Naive B cell (primary cell): ENCODE results near the gene CAMTA1. TPM values are rescaled to one million over a fixed set of nuclear protein-coding genes. Genes with fewer than 3 reads are reported as not detected.
"Not testable (repeated sequence)": the region's sequence is repeated elsewhere in the genome, so short reads cannot be mapped to it uniquely, and the experiment has no call there.

Experiments used
- ATAC-seq, 2 donors: fragments of 150-1000 bp; cut with Tn5 transposase; 2 replicates each; pipeline ENCODE4 v1.10.0; 2021; ENCODE audit warnings: low read depth in 2 of 2, mild to moderate bottlenecking in 2 of 2, moderate library complexity in 2 of 2
- DNase-seq: peaks from one replicate; pipeline ENCODE4 v3.0.0; 2022
- H3K27ac Mint-ChIP-seq, 6 donors: one replicate each; pipeline ENCODE4 v1.8.0; 2020 to 2022; ENCODE audit warnings: mild to moderate bottlenecking in 6 of 6, mixed read lengths in 6 of 6, moderate library complexity in 5 of 6, inconsistent platforms in 2 of 6
- H3K27me3 Mint-ChIP-seq, 3 donors: one replicate each; pipeline ENCODE4 v1.8.0; 2021 to 2022; ENCODE audit warnings: mixed read lengths in 3 of 3, mild to moderate bottlenecking in 1 of 3
- H3K36me3 Mint-ChIP-seq, 2 donors: one replicate each; pipeline ENCODE4 v1.8.0; 2020 to 2022; ENCODE audit warnings: mixed read lengths in 2 of 2, inconsistent platforms in 1 of 2, mild to moderate bottlenecking in 1 of 2
- H3K4me1 Mint-ChIP-seq, 3 donors: one replicate each; pipeline ENCODE4 v1.8.0; 2020 to 2022; ENCODE audit warnings: mixed read lengths in 3 of 3, inconsistent platforms in 1 of 3, mild to moderate bottlenecking in 1 of 3, moderate library complexity in 1 of 3
- H3K4me3 Mint-ChIP-seq, 8 donors: one replicate each; pipeline ENCODE4 v1.8.0; 2020 to 2022; ENCODE audit warnings: mild to moderate bottlenecking in 8 of 8, mixed read lengths in 8 of 8, moderate library complexity in 8 of 8, inconsistent platforms in 2 of 8
- H3K9me3 Mint-ChIP-seq, 7 donors: one replicate each; pipeline ENCODE4 v1.8.0; 2020 to 2022; ENCODE audit warnings: mixed read lengths in 7 of 7, mild to moderate bottlenecking in 5 of 7, inconsistent platforms in 2 of 7, moderate library complexity in 1 of 7
- polyA plus RNA-seq, 6 donors: library from polyadenylated mRNA; unstranded; fragments of 300-500 nt; fragmentation: Illumina TruSeq; gene quantifications; one replicate each; pipeline ENCODE4 v1.2.3, GENCODE V29; 2021; ENCODE audit warnings: low read depth in 6 of 6

CAMTA1 gene
- polyA plus RNA-seq, 6 donors from 2014 or later = 75.4 to 140 (median 88.8) TPM

DNA sequence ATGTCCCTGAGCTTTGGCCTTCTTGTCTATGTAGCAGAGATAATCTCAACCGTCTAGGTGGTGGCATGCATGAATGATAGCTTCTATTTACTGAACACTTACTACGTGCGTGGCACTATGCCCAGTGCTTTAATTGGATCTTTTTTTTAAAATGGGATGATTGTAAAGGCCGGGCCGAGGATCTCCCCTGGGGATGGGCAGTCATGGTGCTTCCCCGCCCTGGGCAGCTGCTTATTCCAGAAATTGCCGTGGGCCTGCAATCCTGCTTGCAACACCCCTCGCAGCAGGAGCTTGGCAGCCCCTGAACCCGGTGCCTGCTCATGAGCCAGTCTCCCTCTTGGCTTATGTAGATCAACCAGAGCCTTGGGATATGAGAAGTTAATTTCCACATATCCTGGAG, 360.7 kb downstream of the CAMTA1 start:
- H3K36me3 Mint-ChIP-seq = no peaks in the 10 kb centered on the region
- DNase-seq (no peak), ATAC-seq (no peak)
- no peak overlapping the region for H3K27ac Mint-ChIP-seq
- no peak overlapping the region for H3K4me3 Mint-ChIP-seq
- no peaks in the 10 kb centered on the region for H3K9me3 Mint-ChIP-seq
- H3K27me3 Mint-ChIP-seq = peaks cover 0 to 6% (median 4%) of the 10 kb centered on the region in 3 donors
- H3K4me1 Mint-ChIP-seq = no peaks in the 10 kb centered on the region

GRCh38 chr1:7146710-7147109, 361.5 kb downstream of the CAMTA1 start:
- H3K9me3 Mint-ChIP-seq = no peaks in the 10 kb centered on the region
- no peaks in the 10 kb centered on the region for H3K36me3 Mint-ChIP-seq

GRCh38 chr1:7147581-7148282, 362.5 kb downstream of the CAMTA1 start:
- DNase-seq, H3K27me3 Mint-ChIP-seq, H3K27ac Mint-ChIP-seq, H3K4me3 Mint-ChIP-seq, H3K4me1 Mint-ChIP-seq, ATAC-seq, H3K9me3 Mint-ChIP-seq, H3K36me3 Mint-ChIP-seq: not testable (repeated sequence)

More at GRCh38 chr1:7146710-7147109, 361.5 kb downstream of the CAMTA1 start:
- ATAC-seq (no peak), DNase-seq (no peak)
- Mint-ChIP-seq H3K4me3 (no peak overlapping the region), H3K27ac (no peak overlapping the region), H3K4me1 (no peaks in the 10 kb centered on the region), H3K27me3 (peaks cover 0 to 6% (median 4%) of the 10 kb centered on the region in 3 donors)

DNA sequence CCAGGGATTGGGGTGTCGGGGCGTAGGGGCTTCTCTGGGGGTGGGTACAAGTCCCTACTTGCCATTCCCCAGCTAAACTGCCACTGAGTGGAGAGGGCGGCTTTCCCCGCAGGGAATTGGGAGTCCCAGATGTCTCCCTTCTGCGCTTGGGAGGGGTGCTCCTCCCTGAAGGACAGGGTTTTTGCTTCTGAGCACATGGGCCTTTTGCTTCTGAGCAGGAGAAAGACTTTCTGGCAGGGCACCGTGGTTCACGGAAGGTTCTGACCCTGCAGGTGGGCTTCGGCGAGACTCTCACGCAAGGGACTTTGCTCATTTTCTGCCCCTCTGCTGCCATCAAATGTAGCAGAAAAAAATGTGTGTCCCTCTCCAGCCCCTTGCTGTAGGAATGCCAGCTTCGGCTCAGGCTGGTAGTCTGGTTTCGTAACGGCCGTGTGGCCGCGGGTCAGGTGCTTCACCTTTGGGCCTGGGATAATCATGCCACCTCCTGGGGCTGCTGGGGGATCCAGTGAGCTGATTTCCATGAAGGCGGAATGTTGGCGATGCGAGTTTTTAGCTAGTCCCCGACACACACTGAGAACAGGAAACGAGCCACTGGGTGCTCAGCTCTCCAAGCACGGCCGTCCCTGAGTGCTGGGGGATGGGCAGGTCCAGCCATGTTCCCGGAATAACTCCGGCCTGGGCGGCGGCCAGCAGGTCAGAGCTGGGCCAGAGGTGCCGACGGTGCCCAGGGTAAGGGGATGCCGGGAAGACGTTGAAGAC, 364.0 kb downstream of the CAMTA1 start:
- Mint-ChIP-seq H3K36me3 (no peaks in the 10 kb centered on the region), H3K4me3 (no peak overlapping the region), H3K4me1 (no peaks in the 10 kb centered on the region), H3K27me3 (peaks cover 0 to 4% (median under 1%) of the 10 kb centered on the region in 3 donors), H3K27ac (no peak overlapping the region), H3K9me3 (no peaks in the 10 kb centered on the region)
- ATAC-seq = no peak
- no peak for DNase-seq

DNA sequence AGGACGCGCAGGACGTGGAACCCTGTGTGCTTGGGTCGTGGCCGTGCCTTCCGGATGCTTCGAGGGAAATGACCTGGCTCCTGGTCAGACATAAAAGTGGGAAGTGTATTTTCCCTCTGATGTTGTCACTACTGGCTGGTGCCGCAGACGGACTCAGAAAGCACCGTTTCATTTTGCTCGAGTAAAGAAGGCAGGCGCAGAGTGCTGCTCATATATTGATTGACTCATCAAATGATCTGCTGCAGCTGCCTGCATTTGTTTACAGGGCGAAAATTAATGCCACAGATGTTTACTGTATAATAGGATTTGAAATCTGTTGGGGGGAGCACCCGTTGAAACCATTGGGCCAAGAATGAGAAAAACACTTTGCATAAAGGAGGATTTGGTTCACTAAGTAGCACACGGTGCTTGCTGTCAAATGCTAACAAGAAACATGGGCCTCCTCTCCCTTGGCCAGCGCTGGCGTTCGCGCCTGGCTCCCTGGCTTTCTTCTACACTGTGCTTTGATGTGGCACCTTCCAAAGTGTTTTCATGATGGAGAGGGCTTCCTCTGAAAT, 365.5 kb downstream of the CAMTA1 start:
- H3K4me3 Mint-ChIP-seq = no peak overlapping the region
- H3K27me3 Mint-ChIP-seq = peaks cover 0 to 9% (median 4%) of the 10 kb centered on the region in 3 donors
- H3K9me3 Mint-ChIP-seq = no peaks in the 10 kb centered on the region
- H3K4me1 Mint-ChIP-seq = no peaks in the 10 kb centered on the region
- DNase-seq = no peak
- ATAC-seq = no peak
- no peaks in the 10 kb centered on the region for H3K36me3 Mint-ChIP-seq
- H3K27ac Mint-ChIP-seq = no peak overlapping the region

DNA sequence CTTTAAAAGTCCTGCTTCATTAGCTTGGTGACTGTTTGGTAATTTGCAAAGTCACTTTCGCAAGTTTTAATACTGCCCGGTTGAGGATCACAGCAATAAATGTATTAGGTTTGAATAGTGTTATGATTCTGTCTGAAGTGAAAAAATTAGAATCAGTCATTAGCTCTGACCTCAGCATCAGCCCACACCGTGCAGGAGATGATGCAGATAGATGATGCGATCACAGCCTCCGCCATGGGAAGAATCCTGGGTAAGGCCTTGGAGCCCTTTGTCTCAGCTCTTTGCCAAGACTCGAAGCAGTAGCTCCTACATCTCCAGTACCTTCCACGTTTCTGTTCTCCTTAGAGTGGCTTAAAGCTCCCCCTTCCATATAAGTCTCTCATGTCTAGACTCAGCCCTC, 366.7 kb downstream of the CAMTA1 start:
- no peak overlapping the region for H3K27ac Mint-ChIP-seq
- DNase-seq (no peak), ATAC-seq (no peak)
- no peaks in the 10 kb centered on the region for H3K36me3 Mint-ChIP-seq
- no peak overlapping the region for H3K4me3 Mint-ChIP-seq
- no peaks in the 10 kb centered on the region for H3K4me1 Mint-ChIP-seq
- H3K9me3 Mint-ChIP-seq = no peaks in the 10 kb centered on the region
- peaks cover 0 to 9% (median 4%) of the 10 kb centered on the region in 3 donors for H3K27me3 Mint-ChIP-seq

DNA sequence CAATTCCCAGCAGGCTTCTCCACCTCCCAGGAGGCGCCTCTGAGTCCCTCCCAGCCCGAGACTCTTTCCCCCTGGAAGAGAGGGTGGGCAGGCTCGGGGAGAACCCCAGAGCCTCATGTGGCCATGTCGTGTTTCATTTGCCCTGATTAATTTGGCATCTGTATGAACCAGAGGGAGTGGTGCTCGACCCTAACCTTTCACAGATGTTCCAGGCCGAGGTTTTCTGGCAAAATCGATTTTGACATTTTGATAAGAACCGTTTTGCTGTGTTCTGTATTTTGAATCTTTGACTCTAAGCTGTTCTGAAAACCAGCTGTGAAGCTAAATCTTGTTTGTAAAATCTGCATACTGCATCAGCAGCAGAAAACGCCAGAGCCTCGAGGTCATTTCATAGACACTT, 367.4 kb downstream of the CAMTA1 start:
- H3K27ac Mint-ChIP-seq = no peak overlapping the region
- H3K9me3 Mint-ChIP-seq = peaks cover 0 to 3% (median 0%) of the 10 kb centered on the region in 7 donors
- DNase-seq (no peak), ATAC-seq (no peak)
- H3K4me3 Mint-ChIP-seq = no peak overlapping the region
- no peaks in the 10 kb centered on the region for H3K4me1 Mint-ChIP-seq
- H3K36me3 Mint-ChIP-seq = no peaks in the 10 kb centered on the region
- peaks cover 0 to 9% (median 4%) of the 10 kb centered on the region in 3 donors for H3K27me3 Mint-ChIP-seq

- no peak for ATAC-seq
- H3K4me1 Mint-ChIP-seq = no peaks in the 10 kb centered on the region
- peaks cover 0 to 4% (median 0%) of the 10 kb centered on the region in 7 donors for H3K9me3 Mint-ChIP-seq
- no peak overlapping the region for H3K27ac Mint-ChIP-seq
- H3K27me3 Mint-ChIP-seq = peaks cover 0 to 9% (median 4%) of the 10 kb centered on the region in 3 donors
- DNase-seq = no peak
- no peaks in the 10 kb centered on the region for H3K36me3 Mint-ChIP-seq
- no peak overlapping the region for H3K4me3 Mint-ChIP-seq
Measured at GRCh38 chr1:7153464-7153863, 368.2 kb downstream of the CAMTA1 start.

DNA sequence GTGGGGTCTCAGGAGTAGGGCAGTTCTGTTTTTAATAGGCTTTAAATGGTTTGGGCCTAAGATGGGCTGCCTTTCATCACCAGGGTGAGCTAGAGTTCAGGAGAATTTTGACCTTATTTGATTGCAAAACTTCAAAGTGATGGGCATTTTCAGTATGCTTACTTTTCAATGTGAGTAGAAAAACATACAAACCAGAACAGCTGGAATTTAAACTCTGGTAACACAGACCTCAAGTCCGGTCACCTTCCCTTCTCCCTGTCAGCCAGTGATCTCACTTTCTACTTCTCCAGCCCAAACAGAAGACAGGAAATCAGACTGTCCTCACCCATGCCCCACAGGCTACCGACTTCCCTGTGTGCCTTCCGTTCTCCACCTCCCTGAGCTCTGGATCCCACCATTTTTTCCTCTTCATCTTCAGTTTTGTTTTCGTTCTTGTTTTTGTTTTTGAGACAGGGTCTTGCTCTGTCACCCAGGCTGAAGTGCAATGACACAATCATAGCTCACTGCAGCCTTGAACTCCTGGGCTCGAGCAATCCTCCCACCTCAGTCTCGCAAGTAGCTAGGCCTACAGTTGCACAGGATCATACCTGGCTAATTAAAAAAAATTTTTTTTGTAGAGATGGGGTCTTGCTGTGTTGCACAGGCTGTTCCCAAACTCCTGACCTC, 374.0 kb downstream of the CAMTA1 start:
- H3K27me3 Mint-ChIP-seq = peaks cover 0 to 19% (median 9%) of the 10 kb centered on the region in 3 donors
- ATAC-seq = no peak
- DNase-seq = no peak
- H3K27ac Mint-ChIP-seq = no peak overlapping the region
- no peak overlapping the region for H3K4me3 Mint-ChIP-seq
- H3K4me1 Mint-ChIP-seq = no peaks in the 10 kb centered on the region
- peaks cover 0 to 15% (median 11%) of the 10 kb centered on the region in 7 donors for H3K9me3 Mint-ChIP-seq
- H3K36me3 Mint-ChIP-seq = no peaks in the 10 kb centered on the region

DNA sequence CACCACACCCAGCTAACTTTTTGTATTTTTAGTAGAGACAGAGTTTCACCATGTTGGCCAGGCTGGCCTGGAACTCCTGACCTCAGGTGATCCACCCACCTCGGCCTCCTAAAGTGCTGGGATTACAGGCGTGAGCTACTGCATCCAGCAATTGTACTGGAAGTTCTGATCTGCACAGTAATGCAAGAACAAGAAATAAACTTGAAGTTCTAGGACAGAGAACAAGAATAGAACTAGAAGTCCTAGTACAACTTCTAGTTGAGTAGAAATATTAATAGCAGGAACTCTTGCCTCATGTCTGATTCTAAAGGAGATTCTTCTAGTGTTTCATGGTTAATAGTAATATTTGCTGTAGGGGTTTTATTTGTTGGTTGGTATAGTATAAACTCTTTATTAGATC, 383.3 kb downstream of the CAMTA1 start:
- H3K9me3 Mint-ChIP-seq, H3K36me3 Mint-ChIP-seq, H3K27ac Mint-ChIP-seq, H3K4me3 Mint-ChIP-seq, DNase-seq, ATAC-seq, H3K4me1 Mint-ChIP-seq: not testable (repeated sequence)
- H3K27me3 Mint-ChIP-seq = peaks cover 14 to 25% (median 25%) of the 10 kb centered on the region in 3 donors

DNA sequence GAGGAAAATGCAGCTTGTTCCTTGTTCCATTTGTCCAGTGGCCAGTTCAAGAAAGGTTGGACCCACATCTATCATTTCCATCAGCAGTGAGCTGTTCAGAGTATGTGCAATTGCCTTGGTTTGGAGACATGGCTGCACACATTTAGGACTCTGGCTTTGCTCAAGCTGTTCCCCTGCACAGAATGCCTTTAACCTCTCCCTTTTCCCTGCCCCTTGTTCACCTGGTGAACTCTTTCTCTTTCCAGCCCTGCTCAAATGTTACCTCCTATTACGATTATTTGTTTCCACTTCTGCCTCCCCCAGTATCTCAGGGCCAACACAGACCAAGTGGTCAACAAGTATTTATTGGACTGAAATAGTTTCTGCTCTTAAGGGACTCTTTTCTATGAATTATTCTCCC, 385.9 kb downstream of the CAMTA1 start:
- peaks cover 0 to 6% (median 2%) of the 10 kb centered on the region in 7 donors for H3K9me3 Mint-ChIP-seq
- DNase-seq (no peak), ATAC-seq (no peak)
- no peak overlapping the region for H3K4me3 Mint-ChIP-seq
- H3K4me1 Mint-ChIP-seq = no peaks in the 10 kb centered on the region
- H3K27me3 Mint-ChIP-seq = peaks cover 19 to 25% (median 25%) of the 10 kb centered on the region in 3 donors
- H3K27ac Mint-ChIP-seq = peak overlapping the region in 1 of 6 donors; percentile 51
- H3K36me3 Mint-ChIP-seq = no peaks in the 10 kb centered on the region

DNA sequence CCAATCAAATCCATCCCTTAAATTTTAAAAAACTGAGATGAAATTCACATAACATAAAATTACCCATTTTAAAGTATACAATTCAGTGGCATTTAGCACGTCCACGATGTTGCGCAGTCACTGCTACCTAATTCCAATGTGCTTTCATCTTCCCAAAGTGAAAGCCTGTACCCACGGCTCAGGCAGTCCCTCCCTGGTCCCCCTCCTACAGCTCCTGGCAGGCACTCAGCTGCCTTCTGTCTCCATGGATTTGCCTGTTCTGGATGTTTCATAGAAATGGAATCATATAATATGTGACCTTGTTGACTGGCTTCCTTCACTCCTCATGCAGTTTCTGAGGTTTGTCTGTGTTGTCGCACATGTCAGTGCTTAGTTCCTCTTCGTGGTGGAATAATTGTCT, 386.3 kb downstream of the CAMTA1 start:
- Mint-ChIP-seq H3K9me3 (peaks cover 0 to 8% (median 3%) of the 10 kb centered on the region in 7 donors), H3K4me3 (no peak overlapping the region), H3K27ac (no peak overlapping the region), H3K27me3 (peaks cover 19 to 27% (median 25%) of the 10 kb centered on the region in 3 donors), H3K4me1 (no peaks in the 10 kb centered on the region), H3K36me3 (peaks cover 0 to under 1% of the 10 kb centered on the region in 2 donors)
- ATAC-seq (no peak), DNase-seq (no peak)

- Mint-ChIP-seq H3K4me3 (no peak overlapping the region), H3K9me3 (peaks cover 7 to 16% (median 10%) of the 10 kb centered on the region in 7 donors), H3K4me1 (peaks cover 0 to 2% (median 0%) of the 10 kb centered on the region in 3 donors), H3K27ac (no peak overlapping the region), H3K27me3 (peaks cover 15 to 39% (median 35%) of the 10 kb centered on the region in 3 donors), H3K36me3 (peaks cover 0 to 12% of the 10 kb centered on the region in 2 donors)
- ATAC-seq (no peak), DNase-seq (no peak)
Measured at GRCh38 chr1:7172804-7173203, 387.6 kb downstream of the CAMTA1 start.
